GM18526 (cell line): ENCODE data around the gene DHCR7.

Experiments used
- POLR2A ChIP-seq: IDR thresholded peaks from 3 replicates; pipeline ENCODE4 v1.6.1; 2011; ENCODE audit not compliant: insufficient read length; ENCODE audit errors: extremely low read depth

The DHCR7 gene

DNA sequence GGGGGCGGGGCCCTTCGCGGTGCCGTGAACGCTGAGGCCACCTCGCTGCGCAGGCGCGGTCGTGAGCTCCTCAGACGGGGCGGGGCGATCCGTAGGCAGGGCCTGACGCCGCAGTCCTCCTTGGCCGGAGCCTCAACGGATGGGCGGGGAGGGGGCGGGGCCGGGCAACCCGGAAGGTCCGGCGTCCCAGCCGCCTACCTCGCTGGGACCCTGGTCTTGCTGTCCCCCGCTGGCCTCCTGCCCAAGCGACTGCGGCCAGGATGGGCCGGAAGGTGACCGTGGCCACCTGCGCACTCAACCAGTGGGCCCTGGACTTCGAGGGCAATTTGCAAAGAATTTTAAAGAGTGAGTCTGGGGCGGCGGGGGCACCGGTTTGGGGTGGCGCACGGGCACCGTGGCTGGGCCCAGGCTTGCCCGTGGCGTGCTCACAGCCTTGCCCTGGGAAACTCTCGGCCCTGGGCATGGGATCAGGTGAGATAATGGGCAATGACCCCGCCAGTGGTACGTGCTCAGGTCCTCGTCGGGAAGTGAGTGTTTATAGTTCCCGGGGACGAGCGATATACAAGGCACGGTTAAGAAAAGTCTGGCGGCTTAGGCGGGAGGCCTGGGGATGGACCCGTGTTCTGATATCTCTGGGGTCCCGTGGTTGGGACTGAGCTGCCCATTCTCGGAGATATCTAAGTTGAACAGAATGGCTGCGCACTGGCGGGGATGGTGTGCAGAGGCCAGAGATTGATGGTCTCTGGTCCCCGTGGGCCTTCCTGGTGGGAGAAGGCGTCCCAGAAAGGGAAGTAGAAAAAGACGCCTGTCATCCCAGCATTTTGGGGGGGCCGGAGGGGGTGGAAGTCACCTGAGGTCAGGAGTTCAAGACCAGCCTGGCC lies 5.1 kb upstream of the DHCR7 start, which contains the start of gene NADSYN1:
NADSYN1 (plus strand) TSS at position 167 of the 881 bp plus-strand sequence; CDS start at position 261, 94 bp downstream.
- peak; percentile 78 for TF ChIP-seq POLR2A

DNA sequence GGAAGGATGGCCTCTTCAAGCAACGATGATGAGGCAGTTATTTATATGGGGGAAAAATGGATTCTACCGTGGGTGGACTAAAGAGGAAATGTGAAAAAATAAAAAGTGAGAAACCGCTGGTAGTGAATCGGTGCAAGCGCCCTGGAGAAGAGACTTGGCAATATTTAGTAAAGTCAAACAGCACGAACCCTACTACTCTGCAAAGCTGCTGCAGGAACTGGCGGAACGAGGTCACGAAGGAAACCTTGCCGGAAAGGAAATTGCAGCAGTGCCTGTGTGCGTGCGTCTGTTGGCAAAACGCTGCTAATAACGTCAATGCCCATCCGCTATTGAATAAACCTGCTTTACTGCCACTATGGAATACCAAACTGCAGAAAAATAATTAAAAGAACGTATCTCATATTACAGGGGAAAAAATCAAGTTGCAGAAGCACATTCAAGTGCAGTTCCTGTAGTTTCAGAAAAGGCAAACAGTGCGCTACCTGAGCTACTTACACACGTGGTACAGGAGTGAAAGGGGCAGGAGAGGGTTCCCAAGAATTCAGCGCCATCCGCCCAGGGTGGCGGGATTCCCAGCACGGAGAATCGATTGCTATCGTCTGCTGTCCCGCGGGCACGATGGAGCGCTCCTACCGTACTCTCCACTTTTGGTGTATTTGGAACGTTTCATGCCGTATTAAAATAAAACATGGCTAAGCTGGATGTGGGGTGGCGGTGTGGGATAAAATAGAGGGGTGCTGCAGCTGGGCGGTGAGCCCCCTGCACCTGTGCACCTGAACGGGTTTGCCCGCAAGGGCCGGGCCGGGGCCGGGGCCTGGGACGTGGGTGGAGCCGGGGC lies 4.2 kb upstream of the DHCR7 start:
- no peak for TF ChIP-seq POLR2A

- TF ChIP-seq POLR2A: no peak
Measured at GRCh38 chr11:71451596-71452198, 3.5 kb upstream of the DHCR7 start.

DNA sequence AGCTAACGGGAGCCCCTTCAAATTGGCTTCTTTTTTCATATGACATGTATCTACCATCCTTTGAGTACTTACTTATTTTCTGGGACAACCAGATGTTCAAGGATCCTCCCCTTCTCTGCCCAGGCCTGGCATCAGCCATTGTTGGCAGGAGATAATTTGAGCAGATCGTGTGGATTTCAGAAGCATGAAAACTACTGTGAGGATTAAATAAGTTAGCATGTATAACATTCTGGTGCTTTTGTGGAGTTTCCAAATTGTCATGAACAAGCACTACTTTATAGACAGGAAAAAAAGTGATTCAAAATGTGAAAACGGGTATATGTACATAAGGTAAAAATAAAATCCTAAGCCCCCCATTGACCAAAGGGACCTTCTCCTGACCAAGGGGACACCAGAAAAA lies 2.7 kb upstream of the DHCR7 start:
- no peak for TF ChIP-seq POLR2A

DNA sequence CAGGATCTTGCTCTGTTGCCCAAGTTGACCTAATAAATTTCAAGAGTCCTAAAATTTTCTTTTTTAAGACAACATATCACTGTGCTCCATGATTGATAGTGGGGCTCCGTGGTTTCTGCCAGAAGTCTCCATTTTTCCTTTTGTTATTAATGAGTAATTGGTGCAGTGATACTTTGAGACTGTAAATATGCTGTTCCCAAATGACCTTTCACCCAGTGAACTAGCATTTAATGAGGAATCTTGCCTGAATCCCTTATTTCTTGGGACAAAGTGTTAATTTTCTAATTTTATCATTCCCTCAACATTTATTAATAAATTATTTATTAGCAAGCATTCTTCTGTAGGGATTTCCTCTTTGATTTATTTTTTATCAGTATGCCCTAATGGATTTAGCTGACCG lies 2.3 kb upstream of the DHCR7 start:
- TF ChIP-seq POLR2A: no peak

DNA sequence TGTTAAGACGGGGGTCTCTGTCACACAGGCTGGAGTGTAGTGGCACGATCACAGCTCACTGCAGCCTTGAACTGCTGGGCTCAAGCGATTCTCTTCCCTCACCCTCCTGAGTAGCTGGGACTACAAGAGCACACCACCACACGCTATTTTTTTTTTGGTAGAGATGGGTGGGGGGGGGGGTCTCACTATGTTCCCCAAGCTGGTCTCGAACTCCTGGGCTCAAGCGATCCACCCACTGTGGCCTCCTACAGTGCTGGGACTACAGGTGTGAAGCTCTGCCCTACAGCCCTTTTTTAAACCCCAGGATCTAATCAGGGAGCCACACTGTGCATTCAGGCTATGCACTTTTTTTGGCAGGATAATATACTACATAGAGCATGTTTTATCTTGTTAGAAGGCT lies 1.4 kb upstream of the DHCR7 start:
- no peak for TF ChIP-seq POLR2A

DNA sequence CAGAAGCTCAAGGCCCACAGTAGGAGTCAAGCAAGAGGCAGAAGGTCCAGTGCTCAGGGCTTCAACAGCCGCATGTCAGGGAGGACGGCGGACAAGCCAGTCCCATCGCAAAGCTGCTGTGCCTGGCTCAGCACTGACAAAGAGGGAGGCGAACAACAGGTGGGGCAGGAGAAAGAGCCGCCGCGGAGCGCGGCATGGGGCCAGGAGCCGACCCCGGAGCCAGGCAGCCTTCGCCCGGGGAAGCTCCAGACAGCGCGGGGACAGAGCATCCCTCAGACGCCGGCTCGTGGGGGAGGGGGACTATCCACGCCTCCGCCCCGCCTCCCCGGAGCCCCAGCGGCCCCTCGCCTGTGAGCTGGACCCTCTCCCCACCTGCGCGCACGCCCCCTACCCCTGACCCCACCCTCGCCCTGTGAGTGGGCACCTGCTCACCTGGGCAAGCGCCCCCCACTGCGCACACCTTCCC lies 369 bp downstream of the DHCR7 start:
- no peak for TF ChIP-seq POLR2A

GRCh38 chr11:71446942-71447688 lies 1.1 kb downstream of the DHCR7 start:
- TF ChIP-seq POLR2A: no peak

- TF ChIP-seq POLR2A: no peak
Measured at GRCh38 chr11:71446150-71446549, 2.0 kb downstream of the DHCR7 start.

- TF ChIP-seq POLR2A: no peak
Measured at GRCh38 chr11:71444811-71445210, 3.4 kb downstream of the DHCR7 start.

GRCh38 chr11:71443736-71444445 lies 4.3 kb downstream of the DHCR7 start:
- no peak for TF ChIP-seq POLR2A

DNA sequence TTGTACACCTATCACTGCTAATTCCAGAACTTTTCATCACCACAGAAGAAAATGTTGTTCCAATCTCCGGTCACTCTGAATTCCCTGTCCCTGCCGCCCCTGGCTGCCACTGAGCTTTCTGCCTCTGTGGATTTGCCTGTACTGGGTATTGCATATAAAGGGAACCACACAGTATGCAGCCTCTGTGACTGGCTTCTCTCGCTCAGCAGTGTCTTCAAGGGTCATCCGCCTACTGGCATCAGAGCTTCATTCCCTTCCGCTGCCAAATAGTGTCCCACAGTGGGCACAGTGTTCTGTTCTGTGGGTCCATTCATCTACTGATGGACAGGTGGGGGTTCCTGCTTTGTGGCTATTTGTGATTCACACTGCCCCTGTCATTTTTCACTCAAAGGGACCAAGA lies 5.3 kb downstream of the DHCR7 start:
- TF ChIP-seq POLR2A: no peak

- no peak for TF ChIP-seq POLR2A
Measured at GRCh38 chr11:71442123-71442522, 6.1 kb downstream of the DHCR7 start.

- TF ChIP-seq POLR2A: no peak
Measured at GRCh38 chr11:71441251-71441650, 6.9 kb downstream of the DHCR7 start.
